ENCODE results near the gene POU3F4. TPM values are rescaled to one million over a fixed set of nuclear protein-coding genes. Genes with fewer than 3 reads are reported as not detected.

The POU3F4 gene
- total RNA-seq, 3 donors from 2014 or later (not counting 1 experiment from before 2014, with no cell fraction given), result not detected

DNA sequence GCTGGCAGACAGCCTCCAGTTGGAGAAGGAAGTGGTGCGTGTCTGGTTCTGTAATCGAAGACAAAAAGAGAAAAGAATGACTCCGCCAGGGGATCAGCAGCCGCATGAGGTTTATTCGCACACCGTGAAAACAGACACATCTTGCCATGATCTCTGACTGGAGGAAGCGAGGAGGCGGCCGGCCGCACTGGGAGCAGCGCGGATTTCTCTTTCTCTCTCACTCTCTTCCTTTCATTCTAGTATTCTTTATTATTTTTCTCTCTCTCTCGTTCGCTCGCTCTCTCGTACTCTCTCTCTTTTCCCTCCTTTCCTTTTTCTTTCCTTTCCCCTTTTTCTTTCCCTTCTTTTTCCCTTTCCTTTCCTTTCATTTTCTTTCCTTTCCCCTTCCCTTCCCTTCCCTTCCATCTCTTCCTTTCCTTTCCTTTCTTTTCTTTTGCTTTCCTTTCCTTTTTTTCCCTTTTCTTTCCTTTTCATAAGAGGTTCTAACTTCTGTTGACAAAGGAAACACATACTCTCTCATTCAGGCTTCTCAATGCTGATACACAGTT lies 1.2 kb downstream of the POU3F4 start:
- Histone ChIP-seq H3K27ac (ENCODE audit: low read length) (no peak overlapping the region), H3K4me3 (ENCODE audit: low read length) (no peak overlapping the region), H3K9me3 (ENCODE audit: control insufficient read depth, insufficient read depth, low read length) (no peaks in the 10 kb centered on the region), H3K27me3 (ENCODE audit: control insufficient read depth, insufficient read depth, low read length) (peaks cover 14% of the 10 kb centered on the region), H3K36me3 (ENCODE audit: control insufficient read depth, insufficient read depth, low read length) (no peaks in the 10 kb centered on the region), H3K4me1 (ENCODE audit: control insufficient read depth, insufficient read depth, low read length) (peaks cover 3% of the 10 kb centered on the region)
- Mint-ChIP-seq H3K4me3 (no peak overlapping the region), H3K27me3 (ENCODE audit: low read depth in 2 of 2) (peaks cover 20 to 65% of the 10 kb centered on the region in 2 donors), H3K9me3 (peaks cover 6 to 7% of the 10 kb centered on the region in 2 donors), H3K27ac (no peak overlapping the region), H3K4me1 (no peaks in the 10 kb centered on the region), H3K36me3 (no peaks in the 10 kb centered on the region)
- TF ChIP-seq, protein P1, sequence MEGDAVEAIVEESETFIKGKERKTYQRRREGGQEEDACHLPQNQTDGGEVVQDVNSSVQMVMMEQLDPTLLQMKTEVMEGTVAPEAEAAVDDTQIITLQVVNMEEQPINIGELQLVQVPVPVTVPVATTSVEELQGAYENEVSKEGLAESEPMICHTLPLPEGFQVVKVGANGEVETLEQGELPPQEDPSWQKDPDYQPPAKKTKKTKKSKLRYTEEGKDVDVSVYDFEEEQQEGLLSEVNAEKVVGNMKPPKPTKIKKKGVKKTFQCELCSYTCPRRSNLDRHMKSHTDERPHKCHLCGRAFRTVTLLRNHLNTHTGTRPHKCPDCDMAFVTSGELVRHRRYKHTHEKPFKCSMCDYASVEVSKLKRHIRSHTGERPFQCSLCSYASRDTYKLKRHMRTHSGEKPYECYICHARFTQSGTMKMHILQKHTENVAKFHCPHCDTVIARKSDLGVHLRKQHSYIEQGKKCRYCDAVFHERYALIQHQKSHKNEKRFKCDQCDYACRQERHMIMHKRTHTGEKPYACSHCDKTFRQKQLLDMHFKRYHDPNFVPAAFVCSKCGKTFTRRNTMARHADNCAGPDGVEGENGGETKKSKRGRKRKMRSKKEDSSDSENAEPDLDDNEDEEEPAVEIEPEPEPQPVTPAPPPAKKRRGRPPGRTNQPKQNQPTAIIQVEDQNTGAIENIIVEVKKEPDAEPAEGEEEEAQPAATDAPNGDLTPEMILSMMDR (IDR thresholded peaks at IDR 0.05), result no peak
- no peak for ATAC-seq
- intact Hi-C loops (cut with micrococcal nuclease), result no loop called here
- WGBS (ENCODE audit: insufficient coverage), result 17% methylated on average over 16 of the region's 16 CpGs
- DNase-seq, result no peak

DNA sequence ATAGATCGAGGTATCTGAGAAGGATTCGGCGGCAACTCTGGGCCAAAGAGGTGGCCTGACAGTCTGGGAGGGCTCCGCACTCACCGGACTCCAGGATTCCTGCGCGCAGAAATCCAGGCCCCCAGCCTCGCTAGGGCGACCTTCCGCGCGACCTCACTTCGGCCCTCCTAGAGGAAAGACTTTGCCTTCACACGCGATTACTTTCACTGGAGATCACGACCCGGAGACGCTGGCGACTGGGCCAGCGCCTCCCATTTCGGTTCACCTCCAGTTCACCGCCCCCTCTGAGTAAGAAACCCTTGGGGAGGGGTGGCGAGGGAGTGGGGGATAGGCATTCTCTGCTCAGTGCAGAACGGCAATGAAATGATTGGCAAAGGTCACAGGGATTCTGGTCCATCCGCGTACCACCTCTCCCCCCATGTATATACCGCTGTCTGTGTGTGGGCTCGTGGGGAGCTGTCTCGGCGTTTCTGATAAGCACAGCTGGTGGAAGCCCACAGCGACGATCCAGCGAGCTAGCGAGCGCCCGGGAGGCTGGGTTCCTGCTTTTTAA lies 2.5 kb downstream of the POU3F4 start:
- H3K27me3 Mint-ChIP-seq (ENCODE audit: low read depth in 2 of 2), result peaks cover 20 to 52% of the 10 kb centered on the region in 2 donors

DNA sequence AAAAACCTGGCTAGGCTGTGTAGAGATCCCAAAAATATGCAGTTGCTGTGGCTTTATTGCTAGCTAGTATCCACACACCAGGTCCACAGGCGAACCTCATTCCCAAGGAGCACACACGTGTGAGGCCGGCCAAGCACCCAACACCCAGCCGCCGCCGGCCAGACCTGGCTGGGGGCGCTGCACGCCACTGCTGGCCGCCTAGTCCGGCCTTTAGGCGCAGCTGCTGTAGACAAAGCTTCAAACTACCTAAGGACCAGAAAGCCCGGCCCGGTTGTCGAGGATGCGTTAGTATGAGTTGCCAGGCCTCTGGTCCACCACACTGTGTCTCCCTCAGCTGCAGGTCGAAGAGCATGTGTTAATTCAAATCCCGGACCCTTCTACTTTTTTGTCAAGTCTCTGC lies 3.1 kb downstream of the POU3F4 start:
- Mint-ChIP-seq H3K27me3 (ENCODE audit: low read depth in 2 of 2) (peaks cover 20 to 47% of the 10 kb centered on the region in 2 donors), H3K36me3 (no peaks in the 10 kb centered on the region), H3K4me1 (no peaks in the 10 kb centered on the region), H3K27ac (no peak overlapping the region), H3K9me3 (peaks cover 4 to 6% of the 10 kb centered on the region in 2 donors), H3K4me3 (no peak overlapping the region)
- 18% methylated on average over 15 of the region's 17 CpGs for WGBS (ENCODE audit: insufficient coverage)
- intact Hi-C loops (cut with micrococcal nuclease), result no loop called here
- Histone ChIP-seq H3K36me3 (ENCODE audit: control insufficient read depth, insufficient read depth, low read length) (no peaks in the 10 kb centered on the region), H3K4me1 (ENCODE audit: control insufficient read depth, insufficient read depth, low read length) (peaks cover 3% of the 10 kb centered on the region), H3K4me3 (ENCODE audit: low read length) (no peak overlapping the region), H3K27ac (ENCODE audit: low read length) (no peak overlapping the region), H3K27me3 (ENCODE audit: control insufficient read depth, insufficient read depth, low read length) (peaks cover 14% of the 10 kb centered on the region), H3K9me3 (ENCODE audit: control insufficient read depth, insufficient read depth, low read length) (no peaks in the 10 kb centered on the region)
- TF ChIP-seq, protein P1 (IDR thresholded peaks at IDR 0.05), result no peak
- DNase-seq (no peak), ATAC-seq (no peak)

More for the DNA sequence above, 2.5 kb downstream of the POU3F4 start:
- no peak for DNase-seq
- intact Hi-C loops (cut with micrococcal nuclease), result no loop called here
- ATAC-seq, result no peak
- WGBS (ENCODE audit: insufficient coverage), result 11% methylated on average over 27 of the region's 36 CpGs
- H3K36me3 Mint-ChIP-seq, result no peaks in the 10 kb centered on the region
- peaks cover 14% of the 10 kb centered on the region for H3K27me3 ChIP-seq (ENCODE audit: control insufficient read depth, insufficient read depth, low read length)
- H3K27ac ChIP-seq (ENCODE audit: low read length), result no peak overlapping the region
- H3K4me3 Mint-ChIP-seq, result no peak overlapping the region
- peaks cover 4 to 6% of the 10 kb centered on the region in 2 donors for H3K9me3 Mint-ChIP-seq
- no peaks in the 10 kb centered on the region for H3K9me3 ChIP-seq (ENCODE audit: control insufficient read depth, insufficient read depth, low read length)
- H3K4me1 Mint-ChIP-seq, result no peaks in the 10 kb centered on the region
- peaks cover 3% of the 10 kb centered on the region for H3K4me1 ChIP-seq (ENCODE audit: control insufficient read depth, insufficient read depth, low read length)
- H3K4me3 ChIP-seq (ENCODE audit: low read length), result no peak overlapping the region
- TF ChIP-seq, protein P1 (IDR thresholded peaks at IDR 0.05), result no peak
- no peaks in the 10 kb centered on the region for H3K36me3 ChIP-seq (ENCODE audit: control insufficient read depth, insufficient read depth, low read length)
- H3K27ac Mint-ChIP-seq, result no peak overlapping the region

DNA sequence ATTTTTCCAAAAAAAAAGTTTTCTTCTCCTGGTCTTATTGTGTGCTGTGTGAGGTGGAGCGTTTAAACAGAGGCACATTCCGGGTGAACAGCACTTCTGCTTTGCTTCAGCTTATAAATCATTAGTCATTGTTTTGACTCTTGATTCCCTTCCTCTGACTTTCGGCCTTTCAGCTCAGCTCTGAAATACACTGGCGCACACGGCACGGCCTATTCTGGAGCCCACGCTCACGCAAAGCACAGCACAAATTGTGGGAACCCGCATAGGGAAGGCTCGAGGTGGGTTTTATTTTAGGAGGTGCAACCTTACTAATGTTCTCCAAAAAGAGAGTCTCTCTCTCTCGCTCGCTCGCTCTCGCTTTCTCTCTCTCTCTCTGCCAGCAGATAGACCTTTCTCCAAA lies 4.0 kb downstream of the POU3F4 start:
- Histone ChIP-seq H3K4me3 (ENCODE audit: low read length) (no peak overlapping the region), H3K27ac (ENCODE audit: low read length) (no peak overlapping the region), H3K9me3 (ENCODE audit: control insufficient read depth, insufficient read depth, low read length) (no peaks in the 10 kb centered on the region), H3K36me3 (ENCODE audit: control insufficient read depth, insufficient read depth, low read length) (no peaks in the 10 kb centered on the region), H3K27me3 (ENCODE audit: control insufficient read depth, insufficient read depth, low read length) (peaks cover 14% of the 10 kb centered on the region), H3K4me1 (ENCODE audit: control insufficient read depth, insufficient read depth, low read length) (peaks cover 3% of the 10 kb centered on the region)
- Mint-ChIP-seq H3K9me3 (peaks cover 4 to 6% of the 10 kb centered on the region in 2 donors), H3K27me3 (ENCODE audit: low read depth in 2 of 2) (peaks cover 20 to 38% of the 10 kb centered on the region in 2 donors), H3K36me3 (no peaks in the 10 kb centered on the region), H3K4me1 (no peaks in the 10 kb centered on the region), H3K4me3 (no peak overlapping the region), H3K27ac (no peak overlapping the region)
- intact Hi-C loops (cut with micrococcal nuclease), result no loop called here
- TF ChIP-seq, protein P1 (IDR thresholded peaks at IDR 0.05), result no peak
- DNase-seq (no peak), ATAC-seq (no peak)
- 58% methylated on average over 7 of the region's 14 CpGs for WGBS (ENCODE audit: insufficient coverage)
